Measurements from ENCODE around the gene FITM1. TPM values are rescaled to one million over a fixed set of nuclear protein-coding genes. Genes with fewer than 3 reads are reported as not detected.

FITM1 gene
- total RNA-seq, 6 experiments from 2014 or later, result not detected

- Mint-ChIP-seq H3K27me3 (ENCODE audit: insufficient read depth) (peaks cover 30% of the 10 kb centered on the region), H3K4me1 (ENCODE audit: low read depth) (no peaks in the 10 kb centered on the region), H3K27ac (no peak overlapping the region), H3K36me3 (ENCODE audit: low read depth) (no peaks in the 10 kb centered on the region), H3K9me3 (no peaks in the 10 kb centered on the region), H3K4me3 (no peak overlapping the region)
- DNase-seq, result no peak
- TF ChIP-seq CTCF (IDR thresholded peaks at IDR 0.05), result no peak
Observed at GRCh38 chr14:24084440-24084839, 46.0 kb upstream of the FITM1 start.

- Mint-ChIP-seq H3K9me3 (no peaks in the 10 kb centered on the region), H3K27ac (no peak overlapping the region), H3K36me3 (ENCODE audit: low read depth) (no peaks in the 10 kb centered on the region), H3K4me3 (no peak overlapping the region), H3K27me3 (ENCODE audit: insufficient read depth) (peaks cover 26% of the 10 kb centered on the region), H3K4me1 (ENCODE audit: low read depth) (no peaks in the 10 kb centered on the region)
- DNase-seq, result no peak
- no peak for TF ChIP-seq CTCF (IDR thresholded peaks at IDR 0.05)
Observed at GRCh38 chr14:24085215-24085614, 45.2 kb upstream of the FITM1 start.

- Mint-ChIP-seq H3K36me3 (ENCODE audit: low read depth) (no peaks in the 10 kb centered on the region), H3K9me3 (no peaks in the 10 kb centered on the region), H3K4me1 (ENCODE audit: low read depth) (no peaks in the 10 kb centered on the region), H3K4me3 (no peak overlapping the region), H3K27ac (no peak overlapping the region), H3K27me3 (ENCODE audit: insufficient read depth) (peaks cover 23% of the 10 kb centered on the region)
- TF ChIP-seq CTCF (IDR thresholded peaks at IDR 0.05), result no peak
- DNase-seq, result no peak
Observed at GRCh38 chr14:24086193-24086955, 44.1 kb upstream of the FITM1 start.

- Mint-ChIP-seq H3K9me3 (no peaks in the 10 kb centered on the region), H3K4me3 (no peak overlapping the region), H3K27ac (no peak overlapping the region), H3K36me3 (ENCODE audit: low read depth) (no peaks in the 10 kb centered on the region), H3K4me1 (ENCODE audit: low read depth) (no peaks in the 10 kb centered on the region), H3K27me3 (ENCODE audit: insufficient read depth) (peaks cover 21% of the 10 kb centered on the region)
- no peak for TF ChIP-seq CTCF (IDR thresholded peaks at IDR 0.05)
- no peak for DNase-seq
Observed at GRCh38 chr14:24087004-24087403, 43.5 kb upstream of the FITM1 start.

- H3K4me1 Mint-ChIP-seq (ENCODE audit: low read depth), result peaks cover 3% of the 10 kb centered on the region
- H3K27ac Mint-ChIP-seq, result no peak overlapping the region
- no peak for TF ChIP-seq CTCF (IDR thresholded peaks at IDR 0.05)
- peaks cover 14% of the 10 kb centered on the region for H3K27me3 Mint-ChIP-seq (ENCODE audit: insufficient read depth)
- H3K4me3 Mint-ChIP-seq, result no peak overlapping the region
- DNase-seq, result no peak
- H3K36me3 Mint-ChIP-seq (ENCODE audit: low read depth), result no peaks in the 10 kb centered on the region
- H3K9me3 Mint-ChIP-seq, result no peaks in the 10 kb centered on the region
Observed at GRCh38 chr14:24088095-24088494, 42.4 kb upstream of the FITM1 start.
